ENCODE data around the gene NEDD8. TPM values are rescaled to one million over a fixed set of nuclear protein-coding genes. Genes with fewer than 3 reads are reported as not detected.
A peak's percentile ranks its signal among the peaks of the same experiment; 100 is the strongest.

NEDD8 gene
- total RNA-seq, 1 donor from 2014 or later = 131 TPM

DNA sequence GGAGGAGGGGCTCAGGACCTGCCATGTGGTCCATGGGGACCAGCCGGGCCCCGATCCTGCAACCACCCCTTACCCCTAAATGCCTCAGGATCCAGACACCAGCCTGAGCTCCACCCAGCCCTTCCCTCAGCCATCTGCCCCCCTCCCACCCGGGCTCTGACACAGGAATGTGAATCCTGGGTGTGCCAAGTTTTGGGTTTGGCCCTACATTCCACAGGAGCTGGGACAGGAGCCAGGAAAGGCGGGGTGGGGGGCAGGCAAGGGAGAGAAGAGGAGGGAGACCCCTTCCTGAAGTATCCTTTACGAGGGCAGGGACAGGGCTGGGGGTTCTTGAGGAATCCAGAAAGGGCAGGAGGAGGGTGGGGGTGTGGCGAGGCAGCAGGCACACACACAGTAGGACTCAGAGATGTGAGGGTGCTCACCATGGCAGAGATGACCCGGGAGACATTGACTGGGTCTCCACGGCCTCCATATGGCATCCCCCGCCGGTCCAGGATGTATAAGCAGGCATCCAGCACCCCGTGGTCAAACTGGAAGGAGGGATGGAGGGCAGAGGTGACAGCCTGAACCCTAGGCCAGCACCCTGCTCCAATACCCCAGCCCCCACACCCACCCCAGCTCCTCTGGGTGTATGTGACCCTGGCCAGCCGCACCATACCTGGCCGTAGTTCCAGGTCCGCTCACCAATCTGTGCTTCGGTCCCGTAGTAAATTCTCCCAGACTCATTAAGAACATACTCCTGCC, 27.3 kb upstream of the NEDD8 start:
- no peak for FAIRE-seq
- TF ChIP-seq CTCF (IDR thresholded peaks at IDR 0.05; ENCODE audit: insufficient read depth, low read length, severe bottlenecking) = no peak
- H3K4me3 ChIP-seq (ENCODE audit: low read depth, low read length) = no peak overlapping the region
- H3K36me3 ChIP-seq (ENCODE audit: control insufficient read depth, insufficient read depth, low read length) = peaks cover 32% of the 10 kb centered on the region
- DNase-seq (ENCODE audit: low read depth) = peak; percentile 48
- no peaks in the 10 kb centered on the region for H3K27me3 ChIP-seq (ENCODE audit: control insufficient read depth, insufficient read depth, low read length)

DNA sequence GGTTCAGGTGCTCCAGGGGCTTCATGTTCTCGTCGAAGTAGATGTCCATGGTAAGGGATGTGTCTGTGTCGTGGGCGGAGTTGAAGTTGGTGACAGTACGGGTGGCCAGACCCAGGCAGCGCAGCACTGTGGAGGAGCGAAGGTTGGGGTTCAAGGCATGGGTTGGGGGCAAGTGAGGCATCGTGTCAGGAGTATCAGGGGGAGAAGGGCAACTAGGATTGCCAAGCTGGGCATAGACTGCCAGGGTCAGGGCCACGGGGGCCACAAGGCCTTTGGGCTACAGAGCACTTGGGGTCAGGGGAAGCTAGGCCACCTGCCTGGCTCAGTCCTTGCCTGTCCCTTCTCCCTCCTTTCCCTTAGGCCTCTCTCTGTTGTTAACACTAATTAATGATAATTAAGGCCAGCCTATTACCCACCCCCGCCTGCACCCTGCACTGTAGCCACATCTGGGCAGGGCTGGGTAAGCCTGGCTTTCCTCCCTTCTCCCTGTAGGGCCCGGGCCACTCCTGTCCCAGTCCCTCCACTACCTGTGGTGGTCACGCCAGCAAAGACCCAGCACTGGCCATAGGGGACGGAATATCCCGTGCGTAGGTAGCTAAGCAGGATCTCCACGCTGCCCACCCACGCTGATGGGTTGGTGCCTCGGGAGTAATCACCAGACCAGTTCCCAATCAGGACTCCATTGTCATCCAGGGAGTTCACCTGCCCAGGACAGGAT, 26.5 kb upstream of the NEDD8 start:
- H3K36me3 ChIP-seq (ENCODE audit: control insufficient read depth, insufficient read depth, low read length) = peaks cover 38% of the 10 kb centered on the region
- H3K4me3 ChIP-seq (ENCODE audit: low read depth, low read length) = no peak overlapping the region
- TF ChIP-seq CTCF (IDR thresholded peaks at IDR 0.05; ENCODE audit: insufficient read depth, low read length, severe bottlenecking) = no peak
- no peaks in the 10 kb centered on the region for H3K27me3 ChIP-seq (ENCODE audit: control insufficient read depth, insufficient read depth, low read length)
- FAIRE-seq = no peak
- DNase-seq (ENCODE audit: low read depth) = no peak

GRCh38 chr14:24258119-24258518, 26.0 kb upstream of the NEDD8 start:
- Histone ChIP-seq H3K27me3 (ENCODE audit: control insufficient read depth, insufficient read depth, low read length) (no peaks in the 10 kb centered on the region), H3K36me3 (ENCODE audit: control insufficient read depth, insufficient read depth, low read length) (peaks cover 42% of the 10 kb centered on the region), H3K4me3 (ENCODE audit: low read depth, low read length) (no peak overlapping the region)
- no peak for DNase-seq (ENCODE audit: low read depth)
- FAIRE-seq = no peak
- no peak for TF ChIP-seq CTCF (IDR thresholded peaks at IDR 0.05; ENCODE audit: insufficient read depth, low read length, severe bottlenecking)

- FAIRE-seq (no peak), DNase-seq (ENCODE audit: low read depth) (no peak)
- Histone ChIP-seq H3K27me3 (ENCODE audit: control insufficient read depth, insufficient read depth, low read length) (no peaks in the 10 kb centered on the region), H3K4me3 (ENCODE audit: low read depth, low read length) (no peak overlapping the region), H3K36me3 (ENCODE audit: control insufficient read depth, insufficient read depth, low read length) (peaks cover 47% of the 10 kb centered on the region)
- no peak for TF ChIP-seq CTCF (IDR thresholded peaks at IDR 0.05; ENCODE audit: insufficient read depth, low read length, severe bottlenecking)
Measured at GRCh38 chr14:24256960-24257359, 24.8 kb upstream of the NEDD8 start.

GRCh38 chr14:24255931-24256711, 24.0 kb upstream of the NEDD8 start:
- TF ChIP-seq CTCF (IDR thresholded peaks at IDR 0.05; ENCODE audit: insufficient read depth, low read length, severe bottlenecking) = no peak
- Histone ChIP-seq H3K4me3 (ENCODE audit: low read depth, low read length) (no peak overlapping the region), H3K36me3 (ENCODE audit: control insufficient read depth, insufficient read depth, low read length) (peaks cover 44% of the 10 kb centered on the region), H3K27me3 (ENCODE audit: control insufficient read depth, insufficient read depth, low read length) (no peaks in the 10 kb centered on the region)
- DNase-seq (ENCODE audit: low read depth) (no peak), FAIRE-seq (no peak)
